OCI-LY7 (cell line): ENCODE results near the gene FFAR2.

Experiments
- CTCF ChIP-seq: fragments of 200-600 bp; sonication (generic); conservative IDR thresholded peaks from 2 replicates; pipeline ENCODE4 v1.5.1; 2014; ENCODE audit warnings: mild to moderate bottlenecking, antibody characterized with exemption, low read length, moderate library complexity, mixed read lengths
- EZH2phosphoT487 ChIP-seq: fragments of 200-600 bp; sonication (generic); IDR thresholded peaks from 2 replicates; pipeline ENCODE4 v1.6.1; 2018; ENCODE audit warnings: low read depth, borderline replicate concordance, mild to moderate bottlenecking, mixed run types, antibody characterized with exemption, low read length, moderate library complexity, mixed read lengths

- TF ChIP-seq CTCF (no peak), EZH2phosphoT487 (no peak)
Observed at GRCh38 chr19:35470128-35470527, 22.1 kb downstream of the FFAR2 start.
